ENCODE data around the gene BORCS6. TPM values are rescaled to one million over a fixed set of nuclear protein-coding genes. Genes with fewer than 3 reads are reported as not detected.
A peak's percentile ranks its signal among the peaks of the same experiment; 100 is the strongest.

BORCS6 gene
- polyA plus RNA-seq, 1 donor from 2014 or later: 12.1 TPM

GRCh38 chr17:8204761-8205555 is 15.0 kb upstream of the BORCS6 start:
- Histone ChIP-seq H3K27me3 (ENCODE audit: insufficient read depth, low read depth, low read length) (no peaks in the 10 kb centered on the region), H3K4me3 (ENCODE audit: low read length) (no peak overlapping the region), H3K79me2 (replicated peaks; ENCODE audit: insufficient read depth, low read length) (peaks cover 12% of the 10 kb centered on the region), H3K27ac (ENCODE audit: low read length) (no peak overlapping the region), H4K20me1 (ENCODE audit: insufficient read depth) (no peaks in the 10 kb centered on the region), H3K4me2 (ENCODE audit: low read length) (no peak overlapping the region), H3K9me2 (ENCODE audit: insufficient read depth, low read length) (no peaks in the 10 kb centered on the region), H3K36me3 (ENCODE audit: insufficient read depth, low read length) (no peaks in the 10 kb centered on the region), H3F3A (ENCODE audit: insufficient read depth, low read length, poor library complexity, severe bottlenecking) (no peaks in the 10 kb centered on the region), H3K9me3 (ENCODE audit: low read length) (no peaks in the 10 kb centered on the region), H3K9ac (ENCODE audit: low read length) (no peak overlapping the region), H2AFZ (ENCODE audit: low read depth, low read length) (no peak overlapping the region)
- TF ChIP-seq MXI1 (conservative IDR thresholded peaks at IDR 0.05; ENCODE audit: poor library complexity, severe bottlenecking) (no peak), RAD21 (conservative IDR thresholded peaks at IDR 0.05) (no peak), TAF1 (IDR thresholded peaks at IDR 0.05; ENCODE audit: low read depth) (no peak), REST (IDR thresholded peaks at IDR 0.05; ENCODE audit: borderline replicate concordance) (no peak), EZH2 (IDR thresholded peaks at IDR 0.05; ENCODE audit: borderline replicate concordance, insufficient read depth, low read length, poor library complexity, severe bottlenecking) (no peak), EP300 (conservative IDR thresholded peaks at IDR 0.05; ENCODE audit: poor library complexity, severe bottlenecking) (no peak), POLR2AphosphoS5 (IDR thresholded peaks at IDR 0.05) (no peak), SMC3 (conservative IDR thresholded peaks at IDR 0.05; ENCODE audit: poor library complexity) (no peak)
- TF ChIP-seq, protein P1, sequence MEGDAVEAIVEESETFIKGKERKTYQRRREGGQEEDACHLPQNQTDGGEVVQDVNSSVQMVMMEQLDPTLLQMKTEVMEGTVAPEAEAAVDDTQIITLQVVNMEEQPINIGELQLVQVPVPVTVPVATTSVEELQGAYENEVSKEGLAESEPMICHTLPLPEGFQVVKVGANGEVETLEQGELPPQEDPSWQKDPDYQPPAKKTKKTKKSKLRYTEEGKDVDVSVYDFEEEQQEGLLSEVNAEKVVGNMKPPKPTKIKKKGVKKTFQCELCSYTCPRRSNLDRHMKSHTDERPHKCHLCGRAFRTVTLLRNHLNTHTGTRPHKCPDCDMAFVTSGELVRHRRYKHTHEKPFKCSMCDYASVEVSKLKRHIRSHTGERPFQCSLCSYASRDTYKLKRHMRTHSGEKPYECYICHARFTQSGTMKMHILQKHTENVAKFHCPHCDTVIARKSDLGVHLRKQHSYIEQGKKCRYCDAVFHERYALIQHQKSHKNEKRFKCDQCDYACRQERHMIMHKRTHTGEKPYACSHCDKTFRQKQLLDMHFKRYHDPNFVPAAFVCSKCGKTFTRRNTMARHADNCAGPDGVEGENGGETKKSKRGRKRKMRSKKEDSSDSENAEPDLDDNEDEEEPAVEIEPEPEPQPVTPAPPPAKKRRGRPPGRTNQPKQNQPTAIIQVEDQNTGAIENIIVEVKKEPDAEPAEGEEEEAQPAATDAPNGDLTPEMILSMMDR (IDR thresholded peaks at IDR 0.05; ENCODE audit: poor library complexity, severe bottlenecking): no peak

DNA sequence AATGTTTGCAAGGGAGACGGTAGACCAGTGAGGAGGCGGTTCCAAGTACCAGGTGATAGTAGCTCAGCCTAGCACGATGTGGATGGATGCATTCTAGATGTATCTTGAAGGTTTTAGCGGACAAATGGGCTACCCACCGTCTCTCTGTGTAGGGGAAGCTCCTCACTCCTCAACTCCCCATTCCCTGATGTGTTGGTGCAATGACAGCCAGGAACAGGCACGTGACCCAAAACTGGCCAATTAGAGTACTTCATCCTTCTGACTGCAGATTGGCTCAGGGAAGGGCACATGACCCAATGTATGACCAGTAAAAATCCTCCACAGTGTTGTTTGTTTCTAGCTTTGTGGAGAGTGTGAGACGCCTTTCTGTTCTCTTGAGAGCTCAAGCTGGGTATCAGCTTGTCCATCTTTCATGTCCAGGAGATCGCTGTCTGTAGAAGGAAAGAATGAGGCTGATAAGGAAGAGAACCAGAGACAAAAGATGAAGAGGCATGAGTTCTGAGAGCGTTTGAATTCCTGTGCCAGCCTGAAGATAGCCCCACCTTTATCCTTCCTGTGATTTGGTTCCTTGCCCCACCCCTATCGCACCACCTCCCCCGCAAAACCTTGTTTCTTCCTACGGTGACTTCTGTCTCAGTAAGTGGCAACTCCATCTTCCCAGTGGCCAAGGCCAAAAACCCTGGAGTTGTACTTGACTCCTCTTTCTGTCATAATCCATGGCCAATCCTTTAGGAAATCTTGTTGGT is 2.3 kb upstream of the BORCS6 start:
- peak overlapping the region; percentile 97 for H2AFZ ChIP-seq (ENCODE audit: low read depth, low read length)
- H3K4me2 ChIP-seq (ENCODE audit: low read length): peak overlapping the region; percentile 100
- no peaks in the 10 kb centered on the region for H3K9me3 ChIP-seq (ENCODE audit: low read length)
- H3K27me3 ChIP-seq (ENCODE audit: insufficient read depth, low read depth, low read length): no peaks in the 10 kb centered on the region
- H3K27ac ChIP-seq (ENCODE audit: low read length): peak overlapping the region; percentile 99
- no peaks in the 10 kb centered on the region for H3K79me2 ChIP-seq (replicated peaks; ENCODE audit: insufficient read depth, low read length)
- H3F3A ChIP-seq (ENCODE audit: insufficient read depth, low read length, poor library complexity, severe bottlenecking): peaks cover 18% of the 10 kb centered on the region
- peak overlapping the region; percentile 79 for H3K9ac ChIP-seq (ENCODE audit: low read length)
- TF ChIP-seq TAF1 (IDR thresholded peaks at IDR 0.05; ENCODE audit: low read depth) (peak; percentile 93), RAD21 (conservative IDR thresholded peaks at IDR 0.05) (no peak), EP300 (conservative IDR thresholded peaks at IDR 0.05; ENCODE audit: poor library complexity, severe bottlenecking) (peak; percentile 47), EZH2 (IDR thresholded peaks at IDR 0.05; ENCODE audit: borderline replicate concordance, insufficient read depth, low read length, poor library complexity, severe bottlenecking) (no peak), REST (IDR thresholded peaks at IDR 0.05; ENCODE audit: borderline replicate concordance) (peak; percentile 95), MXI1 (conservative IDR thresholded peaks at IDR 0.05; ENCODE audit: poor library complexity, severe bottlenecking) (peak; percentile 47), POLR2AphosphoS5 (IDR thresholded peaks at IDR 0.05) (peak; percentile 98), SMC3 (conservative IDR thresholded peaks at IDR 0.05; ENCODE audit: poor library complexity) (peak; percentile 26)
- TF ChIP-seq, protein P1 (IDR thresholded peaks at IDR 0.05; ENCODE audit: poor library complexity, severe bottlenecking): no peak
- peak overlapping the region; percentile 67 for H3K4me3 ChIP-seq (ENCODE audit: low read length)
- H3K36me3 ChIP-seq (ENCODE audit: insufficient read depth, low read length): no peaks in the 10 kb centered on the region
- H3K9me2 ChIP-seq (ENCODE audit: insufficient read depth, low read length): no peaks in the 10 kb centered on the region
- H4K20me1 ChIP-seq (ENCODE audit: insufficient read depth): peaks cover 3% of the 10 kb centered on the region
